ENCODE measurements around the gene TMEM97. TPM values are rescaled to one million over a fixed set of nuclear protein-coding genes. Genes with fewer than 3 reads are reported as not detected.

The TMEM97 gene
- total RNA-seq, 4 donors from 2014 or later = 15.4 to 28.2 (median 20.9) TPM

DNA sequence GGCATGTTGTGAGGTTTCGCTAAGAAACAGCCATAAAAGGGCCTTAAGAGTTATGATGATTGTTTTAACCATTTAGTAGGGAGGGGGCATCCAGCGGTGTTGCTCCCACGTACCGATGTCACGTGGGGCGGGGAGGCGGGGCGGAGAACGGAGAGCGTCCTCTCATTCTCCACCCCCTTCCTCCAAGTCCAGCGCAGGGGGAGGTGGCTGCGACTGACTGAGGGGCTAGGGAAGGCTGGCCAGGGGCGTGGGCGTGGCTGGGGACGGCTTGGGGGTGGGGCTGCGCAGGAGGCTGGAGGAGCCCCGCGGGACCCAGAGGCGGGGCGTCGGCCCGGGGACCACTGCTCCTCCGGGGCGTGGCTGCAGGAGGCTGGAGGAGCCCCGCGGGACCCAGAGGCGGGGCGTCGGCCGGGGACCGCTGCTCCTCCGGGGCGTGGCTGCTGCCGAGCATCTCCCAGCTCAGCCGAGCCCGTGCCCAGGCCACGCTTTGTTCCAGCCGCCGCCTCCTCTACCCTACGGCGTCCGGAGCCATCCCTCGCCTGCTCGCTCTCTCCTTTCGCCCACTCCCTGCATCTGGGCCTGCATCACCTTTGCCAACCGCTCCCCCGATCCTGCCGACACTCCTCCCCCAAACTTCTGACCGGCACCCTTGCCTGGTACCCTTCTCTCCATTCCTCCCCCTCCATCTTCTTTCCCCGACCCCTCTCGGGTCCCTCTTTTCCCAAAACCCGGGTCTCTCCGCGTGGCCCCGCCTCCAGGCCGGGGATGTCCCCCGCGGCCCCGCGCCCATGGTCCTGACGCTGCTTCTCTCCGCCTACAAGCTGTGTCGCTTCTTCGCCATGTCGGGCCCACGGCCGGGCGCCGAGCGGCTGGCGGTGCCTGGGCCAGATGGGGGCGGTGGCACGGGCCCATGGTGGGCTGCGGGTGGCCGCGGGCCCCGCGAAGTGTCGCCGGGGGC, 52.5 kb downstream of the TMEM97 start, which contains the start of gene SARM1:
TSS of gene SARM1 (plus strand) at position 450 of the 958 bp plus-strand sequence. CDS start at position 789, 339 bp downstream.
- Histone ChIP-seq H3K27ac (peak within 1 kb of the TSS; percentile 23), H3K27me3 (no peaks in the 10 kb centered on the region), H3K36me3 (no peaks in the 10 kb centered on the region), H3K4me3 (peak within 1 kb of the TSS; percentile 64), H3K4me1 (peaks cover 30% of the 10 kb centered on the region), H3K9me3 (no peaks in the 10 kb centered on the region)
- DNase-seq (ENCODE audit: low spot score in 2 of 2) = peak; percentile 88 to 91
- TF ChIP-seq POLR2A (IDR thresholded peaks at IDR 0.05) (no peak), EP300 (IDR thresholded peaks at IDR 0.05) (no peak), POLR2AphosphoS5 (IDR thresholded peaks at IDR 0.05) (no peak)
- TF ChIP-seq, protein P1, sequence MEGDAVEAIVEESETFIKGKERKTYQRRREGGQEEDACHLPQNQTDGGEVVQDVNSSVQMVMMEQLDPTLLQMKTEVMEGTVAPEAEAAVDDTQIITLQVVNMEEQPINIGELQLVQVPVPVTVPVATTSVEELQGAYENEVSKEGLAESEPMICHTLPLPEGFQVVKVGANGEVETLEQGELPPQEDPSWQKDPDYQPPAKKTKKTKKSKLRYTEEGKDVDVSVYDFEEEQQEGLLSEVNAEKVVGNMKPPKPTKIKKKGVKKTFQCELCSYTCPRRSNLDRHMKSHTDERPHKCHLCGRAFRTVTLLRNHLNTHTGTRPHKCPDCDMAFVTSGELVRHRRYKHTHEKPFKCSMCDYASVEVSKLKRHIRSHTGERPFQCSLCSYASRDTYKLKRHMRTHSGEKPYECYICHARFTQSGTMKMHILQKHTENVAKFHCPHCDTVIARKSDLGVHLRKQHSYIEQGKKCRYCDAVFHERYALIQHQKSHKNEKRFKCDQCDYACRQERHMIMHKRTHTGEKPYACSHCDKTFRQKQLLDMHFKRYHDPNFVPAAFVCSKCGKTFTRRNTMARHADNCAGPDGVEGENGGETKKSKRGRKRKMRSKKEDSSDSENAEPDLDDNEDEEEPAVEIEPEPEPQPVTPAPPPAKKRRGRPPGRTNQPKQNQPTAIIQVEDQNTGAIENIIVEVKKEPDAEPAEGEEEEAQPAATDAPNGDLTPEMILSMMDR (IDR thresholded peaks at IDR 0.05) = no peak
- under 1% methylated on average over 37 of the region's 80 CpGs for WGBS

DNA sequence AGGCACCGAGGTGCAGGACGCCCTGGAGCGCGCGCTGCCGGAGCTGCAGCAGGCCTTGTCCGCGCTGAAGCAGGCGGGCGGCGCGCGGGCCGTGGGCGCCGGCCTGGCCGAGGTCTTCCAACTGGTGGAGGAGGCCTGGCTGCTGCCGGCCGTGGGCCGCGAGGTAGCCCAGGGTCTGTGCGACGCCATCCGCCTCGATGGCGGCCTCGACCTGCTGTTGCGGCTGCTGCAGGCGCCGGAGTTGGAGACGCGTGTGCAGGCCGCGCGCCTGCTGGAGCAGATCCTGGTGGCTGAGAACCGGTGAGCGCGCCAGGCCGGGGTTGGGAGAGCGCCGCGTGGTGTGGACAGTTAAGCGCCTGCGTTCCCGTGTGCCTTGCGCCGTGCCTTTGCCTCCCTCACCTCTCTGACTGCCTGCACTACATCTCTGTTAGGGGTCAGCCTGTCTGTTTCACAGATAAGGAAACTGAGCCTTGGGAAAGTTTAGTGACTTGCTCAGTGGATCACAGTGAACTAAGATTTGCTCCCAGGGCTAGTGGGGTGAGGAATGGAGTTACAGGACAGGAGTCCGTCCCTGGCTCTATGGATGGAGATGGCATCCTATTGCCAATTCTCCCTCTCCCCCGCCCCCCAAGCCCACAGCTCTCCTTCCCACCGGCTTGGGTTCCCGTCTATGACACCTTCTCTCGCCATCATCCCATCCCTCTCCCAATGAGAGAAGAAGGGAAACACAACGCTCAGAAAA, 53.4 kb downstream of the TMEM97 start:
- Histone ChIP-seq H3K36me3 (no peaks in the 10 kb centered on the region), H3K9me3 (no peaks in the 10 kb centered on the region), H3K27ac (peak overlapping the region; percentile 23), H3K27me3 (no peaks in the 10 kb centered on the region), H3K4me3 (peak overlapping the region; percentile 64), H3K4me1 (peaks cover 30% of the 10 kb centered on the region)
- TF ChIP-seq POLR2A (IDR thresholded peaks at IDR 0.05) (no peak), EP300 (IDR thresholded peaks at IDR 0.05) (no peak), POLR2AphosphoS5 (IDR thresholded peaks at IDR 0.05) (no peak)
- WGBS = 37% methylated on average over 11 of the region's 53 CpGs
- DNase-seq (ENCODE audit: low spot score in 2 of 2) = no peak

DNA sequence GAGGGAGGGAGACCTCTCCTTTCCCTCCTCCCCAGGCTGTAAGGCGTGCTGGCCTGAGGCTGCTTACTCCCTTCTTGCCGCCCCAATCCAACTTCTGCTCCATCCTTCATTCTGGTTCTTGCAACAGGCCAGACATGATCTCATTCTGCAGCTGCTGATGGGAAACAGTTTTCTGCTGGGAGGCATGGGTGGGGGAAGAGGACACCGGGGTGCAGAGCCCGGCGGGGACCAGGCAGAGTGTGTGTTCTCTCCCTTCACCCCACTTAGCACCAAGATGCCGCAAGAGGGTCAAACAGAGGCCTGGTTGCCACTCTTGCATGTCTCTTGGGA, 53.9 kb downstream of the TMEM97 start:
- 89% methylated on average over 2 of the region's 6 CpGs for WGBS
- no peak overlapping the region for H3K4me3 ChIP-seq

More for the DNA sequence above, 53.9 kb downstream of the TMEM97 start:
- H3K4me1 ChIP-seq = peaks cover 30% of the 10 kb centered on the region
- H3K27ac ChIP-seq = no peak overlapping the region
- no peaks in the 10 kb centered on the region for H3K9me3 ChIP-seq
- DNase-seq (ENCODE audit: low spot score in 2 of 2) = no peak
- no peaks in the 10 kb centered on the region for H3K36me3 ChIP-seq
- no peaks in the 10 kb centered on the region for H3K27me3 ChIP-seq
- TF ChIP-seq EP300 (IDR thresholded peaks at IDR 0.05) (no peak), POLR2AphosphoS5 (IDR thresholded peaks at IDR 0.05) (no peak), POLR2A (IDR thresholded peaks at IDR 0.05) (no peak)
- TF ChIP-seq, protein P1 (IDR thresholded peaks at IDR 0.05) = no peak

Other genes with a start within 250 kb of the TMEM97 start
- gene IFT20, start 16.3 kb downstream of the TMEM97 start, total RNA-seq = 10 to 100 TPM; 31.5 to 52.1 (median 32.9) TPM
- gene TNFAIP1, start 16.6 kb downstream of the TMEM97 start, total RNA-seq = 10 to 100 TPM; 51.5 to 81.3 (median 66.4) TPM
- 100 to 1,000 TPM in 1 of 4 donors, 10 to 100 TPM in 3; 52.9 to 103 (median 86.0) TPM for gene POLDIP2, start 38.3 kb downstream of the TMEM97 start, total RNA-seq
- not detected for gene SEBOX, start 46.0 kb downstream of the TMEM97 start, total RNA-seq
- 1 to 10 TPM in 1 of 4 donors, under 1 TPM in 2, not detected in 1; 0.42 to 4.2 (median 0.42) TPM for gene VTN, start 51.1 kb downstream of the TMEM97 start, total RNA-seq
- gene SARM1, start 52.5 kb downstream of the TMEM97 start, total RNA-seq = 10 to 100 TPM in 2 of 4 donors, 1 to 10 TPM in 2; 4.0 to 17.7 (median 11.6) TPM
- 1 to 10 TPM; 2.1 to 8.5 (median 3.5) TPM for gene SLC46A1, start 87.0 kb downstream of the TMEM97 start, total RNA-seq
- gene SLC13A2, start 154.4 kb downstream of the TMEM97 start, total RNA-seq = 10 to 100 TPM in 3 of 4 donors, 1 to 10 TPM in 1; 9.7 to 22.0 (median 14.8) TPM
- gene FOXN1, start 187.1 kb downstream of the TMEM97 start, total RNA-seq = 10 to 100 TPM; 37.4 to 48.3 (median 38.3) TPM
- 10 to 100 TPM; 29.0 to 36.2 (median 32.6) TPM for gene UNC119, start 233.4 kb downstream of the TMEM97 start, total RNA-seq

Measured in suprapubic skin (tissue), 4 donors.